ENCODE data around the gene ST3GAL4.

DNA sequence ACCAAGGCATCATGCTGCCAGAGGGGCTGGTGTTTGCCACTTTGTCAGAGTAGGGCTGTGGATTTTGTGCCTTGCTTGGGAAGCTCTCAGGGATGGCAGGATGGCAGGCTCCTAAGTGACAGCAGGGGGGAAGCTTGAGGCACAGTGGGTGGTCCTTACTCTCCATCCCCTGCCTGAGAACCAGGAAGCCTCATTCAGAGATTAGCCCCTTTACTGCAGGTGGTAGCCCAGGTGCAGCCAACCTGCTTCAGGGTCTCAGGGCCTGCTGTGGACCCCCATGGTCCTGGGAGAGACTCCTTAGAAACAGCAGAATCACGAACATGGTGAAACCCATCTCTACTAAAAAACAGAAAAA, 8.9 kb upstream of the ST3GAL4 start:
- TF ChIP-seq TEAD4 (IDR thresholded peaks at IDR 0.05) = no peak
- TF ChIP-seq EP300 (IDR thresholded peaks at IDR 0.05; ENCODE audit: borderline replicate concordance) = no peak
- TF ChIP-seq, protein P1, sequence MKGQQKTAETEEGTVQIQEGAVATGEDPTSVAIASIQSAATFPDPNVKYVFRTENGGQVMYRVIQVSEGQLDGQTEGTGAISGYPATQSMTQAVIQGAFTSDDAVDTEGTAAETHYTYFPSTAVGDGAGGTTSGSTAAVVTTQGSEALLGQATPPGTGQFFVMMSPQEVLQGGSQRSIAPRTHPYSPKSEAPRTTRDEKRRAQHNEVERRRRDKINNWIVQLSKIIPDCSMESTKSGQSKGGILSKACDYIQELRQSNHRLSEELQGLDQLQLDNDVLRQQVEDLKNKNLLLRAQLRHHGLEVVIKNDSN (IDR thresholded peaks at IDR 0.05) = no peak
- no peak for TF ChIP-seq CEBPB (IDR thresholded peaks at IDR 0.05)
- TF ChIP-seq YY1 (IDR thresholded peaks at IDR 0.05; ENCODE audit: low read depth) = no peak

Data from Ishikawa (cell line).